ENCODE measurements around the gene OR4D11.

The OR4D11 gene

DNA sequence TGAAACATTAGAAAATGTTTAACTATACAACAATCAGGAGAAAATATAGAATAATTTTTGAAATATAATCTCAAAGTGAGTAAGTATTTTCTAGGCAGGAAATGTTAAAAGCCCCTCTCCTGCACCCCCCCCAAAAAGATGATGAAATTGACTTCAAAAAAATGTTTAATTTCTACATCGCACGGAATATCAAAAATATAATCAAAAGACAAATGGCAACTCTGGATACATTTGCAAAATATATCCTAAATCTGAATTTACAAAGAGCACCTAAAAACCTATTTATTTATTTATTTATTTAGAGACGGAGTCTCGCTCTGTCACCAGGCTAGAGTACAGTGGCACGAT is 44.9 kb downstream of the OR4D11 start:
- DNase-seq (ENCODE audit: low spot score), result no peak

DNA sequence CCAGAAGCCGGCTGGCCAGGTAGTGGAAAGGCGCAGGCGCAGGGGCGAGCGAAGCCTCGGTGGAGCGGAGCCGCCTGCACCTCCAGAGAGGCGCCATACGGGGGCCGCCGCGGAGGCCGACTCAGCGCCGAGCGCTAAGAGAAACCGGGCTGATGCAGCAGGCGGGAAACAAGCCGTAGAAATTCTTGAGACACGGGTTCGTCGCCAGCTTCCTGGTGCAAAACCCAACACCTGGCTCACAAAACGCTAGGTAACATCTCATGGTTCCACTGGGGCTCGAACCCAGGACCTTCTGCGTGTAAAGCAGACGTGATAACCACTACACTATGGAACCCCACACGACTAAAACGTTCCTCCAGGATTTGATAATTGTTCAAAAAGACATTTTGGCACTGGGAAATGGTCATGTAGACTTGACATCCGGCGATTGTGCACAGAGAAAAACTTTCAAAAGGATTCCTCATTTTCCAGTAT is 47.0 kb downstream of the OR4D11 start:
- peak; percentile 75 for DNase-seq (ENCODE audit: low spot score)

DNA sequence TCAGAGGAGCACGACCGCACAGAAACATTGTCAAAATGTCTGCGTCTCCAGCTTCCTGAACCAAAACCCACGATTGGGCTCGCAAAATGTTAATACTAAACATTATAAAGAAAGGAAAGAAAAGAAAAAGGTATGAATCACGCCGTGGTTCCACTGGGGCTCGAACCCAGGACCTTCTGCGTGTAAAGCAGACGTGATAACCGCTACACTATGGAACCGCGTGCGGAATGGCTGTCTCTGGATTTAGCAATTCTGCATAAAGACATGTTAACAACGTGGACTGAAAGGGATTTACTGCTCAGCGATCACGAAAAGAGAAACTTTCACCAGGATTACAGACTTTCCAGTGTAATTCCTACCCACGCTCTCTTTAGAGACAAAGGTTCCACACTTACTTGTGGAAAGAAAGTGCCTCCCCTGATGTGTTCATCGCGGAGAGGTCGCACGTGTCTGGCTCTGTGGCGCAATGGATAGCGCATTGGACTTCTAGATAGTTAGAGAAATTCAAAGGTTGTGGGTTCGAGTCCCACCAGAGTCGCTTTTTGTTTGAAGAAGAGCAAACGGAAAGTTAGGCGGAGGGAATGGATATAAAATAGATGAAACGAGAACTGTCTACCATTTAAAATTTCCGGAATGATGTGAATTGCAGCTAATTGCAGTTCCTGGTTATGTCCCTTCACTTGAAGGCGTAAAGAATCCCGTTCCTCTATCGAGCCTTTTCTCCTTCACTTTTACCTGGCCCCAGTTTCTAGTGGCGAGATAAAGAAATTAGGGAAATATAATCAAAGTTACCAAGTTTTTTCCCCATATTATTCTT is 47.7 kb downstream of the OR4D11 start:
- DNase-seq (ENCODE audit: low spot score), result peak; percentile 53

DNA sequence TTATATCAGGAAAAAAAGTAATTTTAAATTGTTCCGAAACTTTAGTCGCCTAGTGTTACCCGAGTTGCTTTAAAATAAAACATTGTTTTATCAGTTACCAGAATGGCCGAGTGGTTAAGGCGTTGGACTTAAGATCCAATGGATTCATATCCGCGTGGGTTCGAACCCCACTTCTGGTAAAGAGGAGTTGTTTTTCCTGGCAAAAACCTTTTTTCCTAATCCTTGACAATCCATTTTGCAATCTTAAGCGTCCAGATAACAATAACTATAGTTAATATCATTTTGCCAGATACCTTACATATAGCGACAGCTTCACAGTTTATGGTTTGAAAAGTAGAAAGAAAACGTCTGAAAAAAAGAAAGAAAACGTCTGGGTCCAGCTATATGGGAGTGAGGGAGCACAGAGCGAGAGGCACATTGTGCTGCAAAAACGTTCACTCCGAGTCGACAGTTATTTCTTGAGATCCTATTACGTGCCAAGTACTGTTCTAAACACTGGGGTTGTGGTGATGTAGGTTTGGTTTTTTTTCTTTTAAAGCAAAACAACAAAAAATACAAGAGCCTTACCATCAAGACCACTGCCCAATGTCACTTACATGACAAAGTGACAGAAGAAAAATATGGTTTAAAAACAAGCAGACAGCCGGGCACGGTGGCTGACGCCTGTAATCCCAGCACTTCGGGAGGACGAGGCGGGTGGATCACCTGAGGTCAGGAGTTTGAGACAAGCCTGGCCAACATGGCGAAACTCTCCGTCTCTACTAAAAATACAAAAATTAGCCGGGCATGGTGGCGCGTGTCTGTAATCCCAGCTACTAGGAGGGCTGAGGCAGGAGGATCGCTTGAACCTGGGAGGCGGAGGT is 48.5 kb downstream of the OR4D11 start:
- DNase-seq (ENCODE audit: low spot score), result peak; percentile 32

DNA sequence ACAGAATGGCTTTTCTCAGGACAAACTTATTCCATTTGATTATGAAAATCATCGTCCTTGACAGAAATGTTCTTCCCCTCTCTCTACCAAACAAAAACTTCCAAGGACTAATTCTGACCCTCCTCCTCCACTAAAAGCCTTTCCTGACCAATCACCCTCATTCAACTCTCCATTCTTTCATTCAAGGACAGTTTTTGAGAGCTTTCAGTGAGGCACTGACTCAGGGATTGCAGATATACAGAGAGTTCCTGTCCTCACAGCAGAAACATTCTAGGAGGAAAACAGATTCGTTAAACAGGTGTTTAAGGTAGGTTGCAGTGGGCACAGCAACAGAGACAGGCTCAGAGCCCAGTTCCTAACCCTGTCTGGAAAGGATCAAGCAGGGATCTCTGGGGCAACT is 49.5 kb downstream of the OR4D11 start:
- DNase-seq (ENCODE audit: low spot score), result no peak

DNA sequence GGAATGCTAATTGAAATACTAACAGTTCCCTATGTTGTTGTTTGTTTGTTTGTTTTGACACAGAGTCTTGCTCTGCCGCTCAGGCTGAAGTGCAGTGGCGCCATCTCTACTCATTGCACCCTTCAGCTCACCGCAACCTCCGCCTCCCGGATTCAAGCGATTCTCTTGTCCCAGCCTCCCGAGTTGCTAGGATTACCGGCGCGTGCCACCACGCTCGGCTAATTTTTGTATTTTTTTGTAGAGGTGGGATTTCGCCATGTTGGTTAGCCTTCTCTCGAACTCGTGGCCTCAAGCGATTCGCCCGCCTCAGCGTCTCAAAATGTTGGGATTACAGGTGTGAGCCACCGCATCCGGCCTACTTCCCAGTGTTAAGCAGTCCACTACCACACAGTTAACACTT is 49.9 kb downstream of the OR4D11 start:
- DNase-seq (ENCODE audit: low spot score), result no peak

Data from AG08395 (cell line).